ENCODE results near the gene ARL3.
"Not testable (repeated sequence)": the region's sequence is repeated elsewhere in the genome, so short reads cannot be mapped to it uniquely, and the experiment has no call there.

Gene ARL3

DNA sequence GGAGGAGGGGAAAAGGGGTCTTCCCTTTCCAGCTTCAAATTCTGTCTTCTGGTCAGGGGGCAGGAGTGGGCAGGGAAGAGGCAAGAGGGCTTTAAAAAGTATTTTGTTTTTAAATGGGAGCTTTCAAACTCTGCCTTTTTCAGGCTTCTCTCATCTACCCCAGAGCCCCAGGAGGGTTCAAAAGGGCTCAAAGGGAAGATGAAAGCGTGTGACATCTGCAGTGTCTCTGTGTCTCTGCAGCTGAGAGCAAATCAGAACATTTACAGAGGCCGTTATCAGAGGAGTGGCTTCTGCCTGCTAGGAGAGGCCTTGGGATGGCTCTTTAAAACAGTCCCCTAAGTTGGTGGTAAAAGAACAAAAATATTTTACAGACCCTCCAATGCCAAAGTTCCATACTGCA, 39.6 kb downstream of the ARL3 start:
- in situ Hi-C loops (cut with MboI; ENCODE audit: low sequenced_read_pairs) = no loop called here

DNA sequence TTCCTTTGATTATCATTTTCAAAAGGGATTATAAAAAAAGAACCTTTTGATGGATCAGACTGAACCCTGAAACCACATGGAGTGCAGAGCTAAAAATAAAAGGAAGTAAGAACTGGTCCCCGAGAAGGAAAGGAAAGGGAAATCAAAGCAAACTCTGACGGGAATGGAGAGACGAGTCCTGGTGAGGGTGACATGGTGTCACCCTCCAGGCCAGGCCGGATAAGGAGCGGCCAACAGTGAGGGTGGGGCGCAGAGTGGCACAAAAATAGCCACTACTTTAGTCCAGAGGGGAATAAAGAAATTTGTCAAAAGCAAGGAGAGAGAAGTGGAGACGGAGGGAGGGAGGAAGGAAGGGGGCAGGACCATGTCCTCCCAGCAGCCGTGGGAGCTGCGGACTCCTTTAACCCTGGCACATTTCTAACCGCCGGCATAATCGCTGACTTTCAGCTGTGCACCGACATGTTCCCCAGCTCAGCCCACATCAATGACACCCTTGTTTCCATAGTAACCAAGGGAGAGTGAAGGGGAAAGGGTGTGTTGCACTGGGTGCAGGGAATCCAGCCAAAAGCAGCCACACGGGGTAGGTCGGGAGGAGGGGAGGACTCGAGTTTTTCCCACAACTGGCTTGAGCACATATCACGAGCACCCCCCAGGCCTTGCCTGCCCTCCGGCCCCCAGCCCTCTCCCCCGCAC, 40.2 kb downstream of the ARL3 start:
- in situ Hi-C loops (cut with MboI; ENCODE audit: low sequenced_read_pairs) = no loop called here

DNA sequence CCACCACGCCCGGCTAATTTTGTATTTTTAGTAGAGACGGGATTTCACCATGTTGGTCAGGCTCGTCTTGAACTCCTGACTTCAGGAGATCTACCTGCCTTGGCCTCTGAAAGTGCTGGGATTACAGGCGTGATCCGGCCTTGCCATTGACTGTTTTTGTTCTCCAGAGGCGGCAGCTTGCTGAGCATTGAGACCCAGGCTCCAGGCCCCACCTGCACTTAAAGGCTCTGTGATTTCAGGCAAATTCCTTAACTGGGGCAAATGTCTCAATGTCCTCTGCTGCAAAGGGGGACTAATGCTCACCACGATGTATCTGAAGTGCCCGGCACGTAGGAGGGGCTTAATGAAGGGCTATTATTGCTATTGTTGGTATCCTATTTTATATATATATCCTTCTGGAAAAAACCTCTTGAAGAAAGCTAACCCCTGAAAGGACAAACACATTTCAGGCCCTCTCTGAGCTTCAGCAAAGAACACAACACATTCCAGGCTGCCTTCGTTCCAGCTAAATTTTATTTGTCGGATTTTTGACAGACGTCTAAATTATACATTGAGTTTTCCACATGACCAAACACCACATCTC, 40.9 kb downstream of the ARL3 start:
- in situ Hi-C loops (cut with MboI; ENCODE audit: low sequenced_read_pairs) = no loop called here

DNA sequence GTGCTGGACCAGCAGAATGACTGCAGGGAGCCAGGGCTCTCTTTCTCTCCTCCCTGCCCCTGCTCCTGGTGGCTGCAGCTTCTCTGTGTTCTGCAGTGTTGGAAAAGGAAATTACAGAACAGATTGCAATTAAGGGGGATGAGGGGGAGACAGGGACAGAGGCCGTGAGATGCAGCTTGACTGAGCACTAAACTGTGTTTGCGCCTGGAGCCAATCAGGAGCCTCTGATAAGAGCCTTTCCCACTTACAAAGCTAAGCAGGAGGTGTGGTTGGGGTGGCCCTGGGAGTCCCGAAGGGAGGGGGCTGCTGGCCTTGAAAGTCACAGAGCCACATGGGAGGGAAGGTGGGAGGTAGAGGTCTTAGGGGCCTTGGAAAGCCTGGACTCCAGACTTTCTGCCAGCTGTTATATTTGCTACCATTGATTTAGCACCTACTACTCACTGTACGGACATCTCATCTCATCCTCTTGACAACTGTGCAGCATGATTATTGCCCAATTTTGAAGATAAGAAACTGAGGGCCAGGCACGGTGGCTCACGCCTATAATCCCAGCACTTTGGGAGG, 43.2 kb downstream of the ARL3 start:
- in situ Hi-C loops (cut with MboI; ENCODE audit: low sequenced_read_pairs) = no loop called here

DNA sequence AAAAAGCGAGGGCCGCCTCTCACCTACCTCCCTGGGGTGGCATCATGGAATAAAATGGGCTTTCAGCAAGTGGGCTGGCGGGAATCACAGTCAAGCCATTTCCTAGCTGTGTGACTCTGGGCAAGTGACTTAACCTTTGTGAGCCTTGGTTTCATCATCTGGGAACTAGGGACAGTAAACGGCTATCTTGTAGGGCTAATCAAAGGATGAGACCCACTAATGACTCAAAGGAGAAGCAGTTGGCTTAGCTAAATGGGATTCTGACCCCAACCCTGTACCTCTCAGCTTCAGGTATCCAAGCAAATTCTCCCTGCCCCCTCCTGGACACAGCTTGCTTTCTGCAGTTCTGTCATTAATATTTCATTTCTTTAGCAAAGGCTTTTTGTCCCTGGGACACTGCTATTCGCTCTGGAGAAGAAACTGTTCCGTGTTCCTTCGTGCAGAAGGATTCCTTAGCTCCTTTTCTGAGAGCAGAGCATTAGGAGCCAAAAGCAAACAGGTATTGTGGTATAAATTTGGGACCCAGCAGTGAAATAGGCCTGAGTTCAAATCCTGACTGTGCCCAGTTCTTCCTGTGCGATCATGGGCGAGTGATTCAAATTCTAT, 44.0 kb downstream of the ARL3 start:
- in situ Hi-C loops (cut with MboI; ENCODE audit: low sequenced_read_pairs) = no loop called here

DNA sequence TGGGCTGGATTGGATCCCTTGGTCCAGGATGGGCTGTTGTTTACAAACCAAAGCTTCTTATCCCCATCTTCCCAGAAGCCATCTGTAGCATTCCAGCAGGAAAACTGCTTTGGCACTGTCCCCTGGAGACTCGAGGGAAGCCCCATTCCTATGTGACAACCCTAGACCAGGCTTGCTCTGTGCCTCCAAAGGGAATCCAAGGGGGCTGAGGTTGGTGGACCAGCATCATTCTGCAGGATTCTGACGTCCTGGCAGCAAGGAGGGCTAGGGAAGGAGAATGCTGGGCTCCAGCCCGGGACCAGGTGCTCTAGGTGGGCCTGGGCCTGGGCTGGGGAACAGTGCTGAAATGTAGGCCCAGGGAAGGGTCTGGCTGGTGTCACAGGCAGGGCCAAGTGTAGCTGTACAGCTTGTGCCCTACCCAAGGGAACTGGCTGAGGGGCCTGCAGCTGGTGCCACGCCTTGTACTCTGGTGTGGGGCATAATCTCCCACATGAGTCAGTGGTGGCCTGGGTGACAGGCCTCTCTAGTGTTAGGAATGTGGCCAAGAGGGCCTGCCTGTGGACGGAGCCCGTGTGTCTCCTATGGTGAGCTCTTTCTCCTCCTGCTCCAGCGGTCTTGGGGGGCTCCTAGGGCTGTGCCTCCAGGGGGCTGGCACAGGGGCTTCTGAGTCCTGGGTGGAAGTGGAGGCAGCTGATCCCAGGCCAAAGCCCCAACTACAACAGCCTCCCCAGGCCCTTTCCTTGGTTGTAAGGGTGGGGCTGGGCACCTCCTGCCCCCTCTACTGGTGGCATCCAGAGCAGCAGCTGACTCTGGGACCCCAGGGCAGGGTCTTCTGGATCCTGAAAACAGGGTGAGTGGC, 44.8 kb downstream of the ARL3 start:
- in situ Hi-C loops (cut with MboI; ENCODE audit: low sequenced_read_pairs) = no loop called here

DNA sequence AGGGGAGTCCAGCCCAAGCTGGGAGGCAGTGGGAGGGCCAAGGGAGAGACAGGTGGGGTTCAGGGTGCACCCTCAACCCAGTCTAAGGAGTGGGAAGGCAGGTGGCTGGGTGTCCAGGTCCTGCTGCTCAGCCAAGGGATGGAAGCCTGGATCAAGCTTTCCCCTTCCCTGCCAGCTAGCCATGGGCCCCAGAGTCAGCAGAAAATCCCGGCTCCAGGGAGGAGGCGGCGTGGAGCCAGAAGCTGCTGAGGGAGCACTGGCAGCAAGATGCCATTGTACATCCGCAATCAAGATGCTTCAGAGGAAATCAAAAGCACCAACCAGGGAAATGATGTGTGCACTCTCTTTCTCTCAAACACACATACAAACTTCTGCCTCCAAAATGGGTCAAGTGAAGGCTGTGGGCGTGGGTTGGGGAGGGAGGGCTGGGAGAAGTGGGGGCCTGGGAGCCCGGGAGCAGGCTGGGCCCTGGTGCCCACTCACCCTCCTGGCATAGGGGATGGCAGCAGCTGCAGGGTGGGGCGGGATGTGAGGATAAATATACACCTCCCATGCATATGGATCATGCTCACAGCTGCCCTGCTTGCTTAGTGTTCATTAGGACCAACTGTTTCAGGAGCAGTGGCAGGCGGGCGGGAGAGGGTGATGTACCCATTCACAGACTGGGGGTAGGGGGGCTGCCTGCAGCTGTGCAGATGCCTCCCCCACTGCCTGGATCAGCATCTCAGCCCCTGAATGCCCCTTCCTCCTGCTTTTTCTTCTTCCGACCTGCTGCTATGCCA, 45.7 kb downstream of the ARL3 start:
- in situ Hi-C loops (cut with MboI; ENCODE audit: low sequenced_read_pairs) = no loop called here

DNA sequence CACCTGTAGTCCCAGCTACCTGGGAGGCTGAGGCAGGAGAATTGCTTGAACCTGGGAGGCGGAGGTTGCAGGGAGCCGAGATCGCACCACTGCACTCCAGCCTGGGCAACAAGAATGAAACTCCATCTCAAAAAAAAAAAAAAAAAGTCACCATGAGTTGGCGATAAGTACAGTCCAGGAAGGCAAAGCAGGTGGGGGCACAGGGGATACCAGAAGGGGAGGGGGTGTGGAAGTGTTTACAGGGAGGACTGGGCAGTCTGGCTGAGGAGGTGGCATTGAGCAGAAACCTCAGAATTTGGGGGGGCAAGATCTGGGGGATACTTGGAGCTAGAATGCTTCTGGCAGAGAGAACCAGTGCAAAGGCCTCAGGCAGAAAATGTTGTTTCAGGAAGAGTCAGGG, 46.8 kb downstream of the ARL3 start:
- in situ Hi-C loops (cut with MboI; ENCODE audit: low sequenced_read_pairs) = not testable (repeated sequence)

DNA sequence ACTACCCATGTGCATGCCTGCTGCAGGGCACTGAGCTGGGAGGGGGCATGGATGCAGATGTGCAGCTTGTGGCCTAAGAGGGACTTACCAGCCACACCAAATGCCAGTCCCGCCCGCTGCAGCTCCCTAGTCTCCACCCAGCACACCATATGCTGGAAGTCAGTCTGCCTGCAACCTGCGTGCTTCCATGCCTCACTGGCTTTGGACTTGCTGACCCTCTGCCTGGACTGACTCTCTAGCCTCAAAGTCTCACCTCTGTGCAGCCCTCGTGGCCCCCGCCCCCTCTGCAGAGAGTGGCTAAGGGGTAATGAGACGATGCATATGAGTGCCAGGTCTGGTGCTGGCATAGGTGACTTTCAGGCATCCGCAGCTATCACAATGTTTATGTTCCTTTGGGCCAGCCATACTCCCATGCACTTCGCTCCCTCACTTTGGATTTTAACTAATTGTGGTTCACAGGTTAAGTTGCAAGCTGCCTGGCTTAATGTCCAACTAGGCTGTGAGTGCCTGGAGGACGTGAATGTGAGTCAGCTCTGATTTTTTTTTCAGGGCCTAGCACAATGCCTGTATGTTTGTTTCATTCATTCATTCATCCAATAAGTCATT, 48.2 kb downstream of the ARL3 start:
- in situ Hi-C loops (cut with MboI; ENCODE audit: low sequenced_read_pairs) = no loop called here

DNA sequence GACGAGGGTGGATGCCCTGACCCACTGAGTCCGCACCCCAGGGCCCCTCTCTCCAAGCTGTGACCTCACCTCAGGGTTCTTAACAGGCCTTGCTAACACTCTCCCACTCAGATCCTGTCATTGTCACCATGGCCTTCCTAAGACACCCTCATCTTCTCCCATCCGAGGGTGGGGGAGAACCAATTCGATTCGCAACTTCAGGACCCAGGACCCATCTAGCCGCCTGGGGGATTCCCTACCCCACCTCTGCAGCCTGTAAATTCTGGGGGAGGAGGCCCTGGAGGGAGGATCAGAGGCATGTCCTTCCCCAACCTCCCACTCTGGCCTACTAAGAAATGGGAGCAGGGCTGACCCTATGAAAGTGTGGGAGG, 52.6 kb downstream of the ARL3 start:
- in situ Hi-C loops (cut with MboI; ENCODE audit: low sequenced_read_pairs) = no loop called here

DNA sequence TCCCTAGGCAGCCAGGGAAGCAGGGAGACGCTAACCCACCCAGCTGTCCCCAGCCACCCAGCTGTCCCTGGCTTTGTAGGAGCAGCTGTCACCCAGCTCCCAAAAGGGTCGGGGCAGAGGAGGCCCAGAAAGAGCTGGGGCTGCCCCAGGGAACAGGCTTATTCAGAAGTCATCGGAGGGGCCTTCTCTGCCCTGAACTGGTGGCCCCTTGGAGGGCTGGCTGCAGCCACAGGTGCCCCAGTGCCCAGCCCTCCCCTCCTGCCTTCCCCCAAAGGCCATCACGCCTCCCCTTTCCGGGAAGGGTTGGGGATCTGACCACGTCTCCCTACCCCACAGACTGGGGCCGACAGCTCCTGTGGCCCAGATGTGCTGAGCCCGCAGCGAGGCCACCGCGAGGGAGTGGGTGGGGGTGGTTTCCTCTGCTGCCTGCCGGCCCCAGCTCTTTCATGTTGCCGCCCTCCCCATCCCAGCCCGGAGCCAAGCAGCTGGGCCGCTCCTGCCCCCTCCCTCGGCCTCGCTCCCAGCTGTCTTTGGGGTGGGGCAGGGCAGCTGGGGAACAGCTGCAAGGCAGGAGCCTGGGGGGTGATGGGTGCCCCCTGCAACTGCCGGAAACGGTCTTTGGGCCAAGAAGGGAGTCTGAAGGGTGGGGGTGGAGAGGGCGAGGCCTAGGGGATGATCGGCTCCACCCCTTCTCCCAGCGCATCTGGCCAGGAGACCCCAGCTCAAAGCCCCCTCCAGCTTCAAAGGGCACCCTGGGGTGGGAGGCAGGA, 53.1 kb downstream of the ARL3 start:
- in situ Hi-C loops (cut with MboI; ENCODE audit: low sequenced_read_pairs) = no loop called here

DNA sequence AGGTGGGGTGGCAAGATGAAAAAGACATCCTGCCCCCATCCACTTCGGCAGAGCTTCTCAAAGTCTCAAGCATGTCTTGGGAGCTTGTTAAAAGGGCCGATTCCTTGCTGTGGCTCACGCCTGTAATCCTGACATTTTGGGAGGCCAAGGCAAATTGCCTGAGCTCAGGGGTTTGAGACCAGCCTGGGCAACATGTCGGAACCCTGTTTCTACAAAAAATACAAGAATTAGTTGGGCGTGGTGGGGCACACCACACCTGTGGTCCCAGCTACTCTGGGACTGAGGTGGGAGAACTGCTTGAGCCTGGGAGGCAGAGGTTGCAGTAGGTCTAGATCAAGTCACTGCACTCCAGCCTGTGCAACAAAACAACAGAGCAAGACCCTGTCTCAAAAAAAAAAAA, 55.4 kb downstream of the ARL3 start:
- in situ Hi-C loops (cut with MboI; ENCODE audit: low sequenced_read_pairs) = no loop called here

DNA sequence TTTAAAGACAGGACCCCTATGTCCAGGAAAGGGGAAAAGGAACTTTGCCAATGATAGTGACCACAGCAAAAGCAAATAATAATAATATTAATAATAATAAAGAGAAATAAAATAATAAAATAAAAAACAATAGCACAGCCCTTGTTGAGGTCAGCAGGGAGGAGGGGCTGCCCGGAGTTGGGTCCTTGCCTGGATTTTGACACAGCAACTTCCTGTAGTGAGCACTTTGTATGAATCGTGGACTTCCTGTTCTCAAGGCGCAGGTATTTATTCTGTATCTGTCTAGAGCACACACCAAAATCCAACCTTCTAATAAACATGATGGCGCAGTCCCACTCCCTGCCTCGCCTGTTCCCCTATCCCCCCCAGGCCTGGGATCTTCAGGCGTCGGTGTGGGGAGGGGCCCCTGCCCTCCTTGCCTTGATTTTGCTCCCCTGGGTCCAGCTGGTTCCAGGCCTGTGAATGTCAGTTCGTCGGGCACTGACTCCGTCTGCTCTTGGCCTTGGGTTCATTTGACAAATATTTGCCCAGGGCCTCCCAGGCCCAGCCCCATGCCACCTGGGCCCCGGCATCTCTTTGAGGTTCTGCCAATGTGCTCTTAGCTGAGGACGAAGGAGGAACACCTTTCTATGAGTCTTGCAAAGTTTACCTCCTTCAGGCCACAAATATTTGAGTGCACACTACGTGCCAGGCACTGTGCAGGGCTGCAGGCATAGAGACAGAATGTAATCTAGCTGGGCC, 56.0 kb downstream of the ARL3 start:
- in situ Hi-C loops (cut with MboI; ENCODE audit: low sequenced_read_pairs) = no loop called here

DNA sequence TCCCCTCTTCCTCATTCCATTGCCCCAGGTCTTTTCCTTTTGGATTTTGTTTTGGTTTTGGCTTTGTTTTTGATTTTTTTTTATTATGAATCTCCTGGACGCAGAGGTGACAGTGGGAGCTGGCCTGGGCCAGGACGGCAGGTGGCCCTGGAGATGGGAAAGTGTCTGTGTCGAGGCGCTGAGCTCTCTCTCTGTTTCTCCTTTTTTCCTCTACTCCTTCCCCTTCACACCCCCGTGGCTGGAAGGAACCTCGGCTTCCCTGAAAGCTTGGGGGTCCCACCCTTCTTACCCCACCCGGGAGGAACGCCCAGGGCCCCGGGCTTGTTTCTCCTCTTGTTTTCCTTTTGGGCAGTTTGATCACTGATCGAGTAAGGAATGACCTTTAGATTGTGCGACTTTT, 56.7 kb downstream of the ARL3 start:
- in situ Hi-C loops (cut with MboI; ENCODE audit: low sequenced_read_pairs) = no loop called here

DNA sequence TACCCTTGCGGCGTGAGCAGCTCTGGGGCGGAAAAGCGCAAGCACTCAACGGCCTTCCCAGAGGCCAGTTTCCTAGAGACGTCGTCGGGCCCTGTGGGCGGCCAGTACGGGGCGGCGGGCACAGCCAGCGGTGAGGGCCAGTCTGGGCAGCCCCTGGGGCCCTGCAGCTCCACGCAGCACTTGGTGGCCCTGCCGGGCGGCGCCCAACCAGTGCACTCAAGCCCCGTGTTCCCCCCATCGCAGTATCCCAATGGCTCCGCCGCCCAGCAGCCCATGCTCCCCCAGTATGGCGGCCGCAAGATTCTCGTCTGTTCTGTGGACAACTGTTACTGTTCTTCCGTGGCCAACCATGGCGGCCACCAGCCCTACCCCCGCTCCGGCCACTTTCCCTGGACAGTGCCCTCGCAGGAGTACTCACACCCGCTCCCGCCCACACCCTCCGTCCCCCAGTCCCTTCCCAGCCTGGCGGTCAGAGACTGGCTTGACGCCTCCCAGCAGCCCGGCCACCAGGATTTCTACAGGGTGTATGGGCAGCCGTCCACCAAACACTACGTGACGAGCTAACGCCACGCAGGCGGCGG, 57.3 kb downstream of the ARL3 start:
- in situ Hi-C loops (cut with MboI; ENCODE audit: low sequenced_read_pairs) = no loop called here

DNA sequence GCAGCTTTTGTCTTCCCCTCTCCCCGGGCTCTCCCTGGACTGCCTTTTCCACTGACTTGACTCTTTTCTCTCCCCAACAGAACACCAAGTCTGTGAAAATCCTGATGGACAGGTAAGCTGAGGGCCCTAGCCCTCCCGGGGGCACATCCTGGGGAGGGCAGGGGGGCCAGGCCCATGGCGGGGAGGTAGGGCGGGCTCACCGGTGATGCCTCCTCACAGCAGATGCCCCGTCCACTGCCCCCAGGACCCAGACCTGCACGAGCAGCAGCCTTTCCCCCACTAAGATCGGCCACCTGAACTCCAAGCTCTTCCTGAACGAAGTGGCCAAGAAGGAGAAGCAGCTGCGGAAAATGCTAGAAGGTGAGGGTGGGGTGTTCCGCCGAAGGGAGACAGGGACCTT, 58.2 kb downstream of the ARL3 start:
- in situ Hi-C loops (cut with MboI; ENCODE audit: low sequenced_read_pairs) = no loop called here

DNA sequence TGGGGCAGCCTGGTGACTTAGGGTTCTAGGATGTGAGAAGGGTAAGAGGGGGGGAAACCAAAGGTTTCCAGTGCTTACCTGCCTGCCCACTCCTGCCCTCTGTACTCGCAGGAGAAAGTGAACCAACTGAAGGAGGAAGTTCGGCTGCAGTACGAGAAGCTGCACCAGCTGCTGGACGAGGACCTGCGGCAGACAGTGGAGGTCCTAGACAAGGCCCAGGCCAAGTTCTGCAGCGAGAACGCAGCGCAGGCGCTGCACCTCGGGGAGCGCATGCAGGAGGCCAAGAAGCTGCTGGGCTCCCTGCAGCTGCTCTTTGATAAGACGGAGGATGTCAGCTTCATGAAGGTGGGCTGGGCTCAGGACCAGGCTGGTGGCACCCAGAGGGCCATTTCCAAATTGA, 59.2 kb downstream of the ARL3 start:
- in situ Hi-C loops (cut with MboI; ENCODE audit: low sequenced_read_pairs) = no loop called here

DNA sequence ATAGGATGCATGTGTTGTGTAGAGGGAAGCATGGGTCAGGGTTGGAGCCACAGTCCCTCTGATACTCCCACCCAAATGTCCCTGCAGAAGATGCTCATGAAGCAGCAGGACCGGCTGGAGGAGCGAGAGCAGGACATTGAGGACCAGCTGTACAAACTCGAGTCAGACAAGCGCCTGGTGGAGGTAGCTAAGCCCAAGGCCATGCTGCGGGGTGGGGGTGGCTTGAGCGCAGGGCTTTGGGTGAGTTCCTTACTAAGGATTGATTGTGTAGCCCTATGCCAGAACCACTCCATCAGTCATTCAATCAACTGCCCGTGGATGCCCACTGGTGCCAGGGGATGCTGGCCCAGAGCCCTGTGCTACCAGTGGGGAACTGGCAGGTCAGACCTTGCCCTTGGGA, 59.6 kb downstream of the ARL3 start:
- in situ Hi-C loops (cut with MboI; ENCODE audit: low sequenced_read_pairs) = no loop called here
